H1 (cell line): ENCODE results near the gene ATP5F1A. TPM values are rescaled to one million over a fixed set of nuclear protein-coding genes. Genes with fewer than 3 reads are reported as not detected.
A peak's percentile ranks its signal among the peaks of the same experiment; 100 is the strongest.

ENCODE experiments used
- CTCF ChIA-PET: fragments of 300-600 bp; sonication (Branson Sonifier 250); formaldehyde crosslinking; loops from one replicate; lab custom pipeline; 2021; ENCODE audit not compliant: partially characterized antibody; lab: Charles Lee
- POLR2A ChIA-PET: fragments of 300-600 bp; sonication (Branson Sonifier 250); formaldehyde crosslinking; loops from one replicate; lab custom pipeline; 2021; ENCODE audit warnings: inconsistent platforms; ENCODE audit not compliant: partially characterized antibody; lab: Charles Lee
- DNase-seq, 2 experiments: peaks; one replicate each; pipeline versions ENCODE4 v3.0.0 to v3.0.0-alpha.2; 2010 to 2022; ENCODE audit warnings: low spot score in 2 of 2, low read depth in 1 of 2, mixed read lengths in 1 of 2
- FAIRE-seq: peaks from 2 replicates; lab custom pipeline; 2011; peaks lifted over from hg19 to GRCh38; lab: Jason Lieb, UNC
- H2AFZ ChIP-seq: 2 replicates; pipeline ENCODE4 v1.8.1; 2012; ENCODE audit warnings: low read length, inconsistent platforms
- H2AK5ac ChIP-seq: 2 replicates; pipeline ENCODE4 v1.6.1; 2013; ENCODE audit warnings: low read depth, low read length
- H2BK120ac ChIP-seq: replicated peaks from 2 replicates; pipeline ENCODE3; 2013; ENCODE audit warnings: low read depth, low read length, inconsistent platforms
- H2BK12ac ChIP-seq: 2 replicates; pipeline ENCODE4 v1.6.1; 2013; ENCODE audit warnings: low read depth, low read length
- H2BK15ac ChIP-seq: 2 replicates; pipeline ENCODE4 v1.6.1; 2013; ENCODE audit warnings: low read length
- H2BK20ac ChIP-seq: 2 replicates; pipeline ENCODE4 v1.6.1; 2013; ENCODE audit warnings: low read length
- H2BK5ac ChIP-seq: 2 replicates; pipeline ENCODE4 v1.6.1; 2013; ENCODE audit warnings: low read depth, low read length
- H3K14ac ChIP-seq: 2 replicates; pipeline ENCODE4 v1.6.1; 2013; ENCODE audit warnings: inconsistent platforms; ENCODE audit not compliant: insufficient read length
- H3K18ac ChIP-seq: 2 replicates; pipeline ENCODE4 v1.6.1; 2013; ENCODE audit warnings: low read length; ENCODE audit errors: extremely low read depth
- H3K23ac ChIP-seq: 2 replicates; pipeline ENCODE4 v1.6.1; 2013; ENCODE audit warnings: inconsistent platforms; ENCODE audit not compliant: insufficient read length
- H3K23me2 ChIP-seq: 2 replicates; pipeline ENCODE4 v1.6.1; 2013; ENCODE audit warnings: low read depth, low read length
- H3K27ac ChIP-seq: 2 replicates; pipeline ENCODE4 v1.6.1; 2011; ENCODE audit warnings: low read depth, low read length, inconsistent platforms
- H3K27me3 ChIP-seq, 4 experiments: replicated peaks in 1 of 4; 1 replicate in 1 of 4; 2 replicates in 3 of 4; pipeline versions ENCODE4 v1.6.1 to v1.8.1; 2011 to 2013; ENCODE audit warnings: low read length in 3 of 4, mild to moderate bottlenecking in 3 of 4, inconsistent platforms in 2 of 4, mixed read lengths in 2 of 4, moderate library complexity in 1 of 4; ENCODE audit not compliant: control insufficient read depth in 3 of 4, insufficient read depth in 3 of 4; ENCODE audit errors: extremely low read depth in 1 of 4
- H3K36me3 ChIP-seq, 4 experiments: 2 replicates each; pipeline versions ENCODE4 v1.6.1 to v1.8.1; 2011 to 2013; ENCODE audit warnings: mild to moderate bottlenecking in 4 of 4, low read length in 3 of 4, moderate library complexity in 2 of 4, control low read depth in 1 of 4, inconsistent platforms in 1 of 4; ENCODE audit not compliant: insufficient read depth in 4 of 4, control insufficient read depth in 2 of 4
- H3K4ac ChIP-seq: replicated peaks from 2 replicates; pipeline ENCODE3; 2013; ENCODE audit warnings: low read length, low read depth, mixed read lengths, inconsistent platforms; ENCODE audit not compliant: insufficient read length
- H3K4me1 ChIP-seq, 4 experiments: replicated peaks in 1 of 4; 1 replicate in 1 of 4; 2 replicates in 3 of 4; pipeline versions ENCODE4 v1.6.1 to v1.8.1; 2011 to 2013; ENCODE audit warnings: low read length in 3 of 4, inconsistent platforms in 2 of 4, mixed read lengths in 1 of 4; ENCODE audit not compliant: insufficient read depth in 4 of 4, control insufficient read depth in 3 of 4
- H3K4me2 ChIP-seq, 2 experiments: 2 replicates each; pipeline versions ENCODE4 v1.6.1 to v1.8.1; 2011 to 2013; ENCODE audit warnings: low read depth in 2 of 2, low read length in 2 of 2, control low read depth in 1 of 2, inconsistent platforms in 1 of 2, mild to moderate bottlenecking in 1 of 2; ENCODE audit not compliant: insufficient read depth in 1 of 2
- H3K4me3 ChIP-seq, 4 experiments: fragments of 200-600, 300-600 bp in 1 of 4; sonication (generic), shearing (Covaris generic), sonication (Bioruptor Twin) in 1 of 4; 2 replicates each; pipeline versions ENCODE4 v1.5.1 to v1.8.1; 2011 to 2016; ENCODE audit warnings: low read length in 4 of 4, low read depth in 3 of 4, control low read depth in 2 of 4, inconsistent platforms in 2 of 4, mild to moderate bottlenecking in 2 of 4, mixed read lengths in 1 of 4, moderate library complexity in 1 of 4; ENCODE audit not compliant: insufficient read depth in 2 of 4; ENCODE audit errors: extremely low read depth in 1 of 4
- H3K56ac ChIP-seq: replicated peaks from 2 replicates; pipeline ENCODE3; 2013; ENCODE audit warnings: low read depth, mild to moderate bottlenecking, mixed read lengths, low read length, inconsistent platforms; ENCODE audit not compliant: insufficient read length
- H3K79me1 ChIP-seq: 2 replicates; pipeline ENCODE4 v1.6.1; 2013; ENCODE audit warnings: low read depth, low read length, control low read depth
- H3K79me2 ChIP-seq, 2 experiments: 2 replicates each; pipeline versions ENCODE4 v1.6.1 to v1.8.1; 2012 to 2013; ENCODE audit warnings: low read length in 2 of 2, mild to moderate bottlenecking in 2 of 2, inconsistent platforms in 1 of 2; ENCODE audit not compliant: insufficient read depth in 2 of 2, control insufficient read depth in 1 of 2
- H3K9ac ChIP-seq, 4 experiments: replicated peaks in 1 of 4; 1 replicate in 1 of 4; 2 replicates in 3 of 4; pipeline versions ENCODE4 v1.6.1 to v1.8.1; 2011 to 2013; ENCODE audit warnings: low read depth in 3 of 4, low read length in 3 of 4, control low read depth in 2 of 4, mild to moderate bottlenecking in 2 of 4, moderate library complexity in 2 of 4, inconsistent platforms in 1 of 4; ENCODE audit errors: extremely low read depth in 1 of 4
- H3K9me3 ChIP-seq, 2 experiments: 2 replicates each; pipeline versions ENCODE4 v1.6.1 to v1.8.1; 2012 to 2013; ENCODE audit warnings: mild to moderate bottlenecking in 2 of 2, moderate library complexity in 2 of 2, control low read depth in 1 of 2, inconsistent platforms in 1 of 2, low read depth in 1 of 2, low read length in 1 of 2, mixed read lengths in 1 of 2; ENCODE audit not compliant: insufficient read depth in 2 of 2
- H4K20me1 ChIP-seq, 2 experiments: replicated peaks in 1 of 2; 2 replicates each; pipeline versions ENCODE3 to v1.8.1; 2011 to 2013; ENCODE audit warnings: inconsistent platforms in 2 of 2, low read length in 2 of 2, mild to moderate bottlenecking in 1 of 2; ENCODE audit not compliant: insufficient read depth in 2 of 2, control insufficient read depth in 1 of 2
- H4K5ac ChIP-seq: 2 replicates; pipeline ENCODE4 v1.6.1; 2013; ENCODE audit warnings: low read length, low read depth, mixed read lengths, inconsistent platforms; ENCODE audit not compliant: insufficient read length
- H4K8ac ChIP-seq: 2 replicates; pipeline ENCODE4 v1.8.0; 2013; ENCODE audit warnings: mild to moderate bottlenecking, moderate library complexity, low read length, inconsistent platforms; ENCODE audit not compliant: insufficient read depth; ENCODE audit errors: extremely low read depth
- H4K91ac ChIP-seq: replicated peaks from 2 replicates; pipeline ENCODE3; 2013; ENCODE audit warnings: low read length, mixed read lengths, inconsistent platforms; ENCODE audit not compliant: insufficient read length
- CTBP2 ChIP-seq: IDR thresholded peaks from 2 replicates; pipeline ENCODE4 v1.7.0; 2011; ENCODE audit warnings: borderline replicate concordance, mild to moderate bottlenecking, moderate library complexity, mixed read lengths, low read length; ENCODE audit not compliant: insufficient read depth, insufficient read length
- WGBS, 2 experiments: shearing (Covaris generic) in 1 of 2; methylation state at CpG; one replicate each; pipeline versions ENCODE4 v1.1.6 to v1.1.7; 2013 to 2015; ENCODE audit warnings: low lambda C conversion rate in 2 of 2, mixed read lengths in 2 of 2, inconsistent platforms in 1 of 2, low coverage in 1 of 2, missing lambda C conversion rate in 1 of 2; ENCODE audit not compliant: insufficient replicate concordance in 2 of 2, insufficient coverage in 1 of 2, insufficient read length in 1 of 2; ENCODE audit errors: extremely low coverage in 1 of 2, missing lambda C conversion rate in 1 of 2; 5-methylcytosine and 5-hydroxymethylcytosine counted together
- polyA plus RNA-seq, 7 experiments: library from polyadenylated mRNA; depleted of rRNA in 3 of 7; stranded (reverse) in 5 of 7; unstranded in 2 of 7; fragments of >200 nt in 5 of 7; fragments of 200-250 nt in 2 of 7; gene quantifications; 1 replicate in 5 of 7; 2 replicates in 1 of 7; 4 replicates in 1 of 7; pipeline versions ENCODE4 v1.2.1 to v1.2.3, GENCODE V29; 2011 to 2013; ENCODE audit warnings: missing spikeins in 2 of 7, mixed read lengths in 2 of 7
- total RNA-seq: library from RNA; stranded (reverse); fragmentation: NEBNext Ultra II Directional; extraction: Animal tissue kit (Norgen Biotek cat#: 25700); gene quantifications from 2 replicates; pipeline ENCODE4 v1.2.1, GENCODE V29; 2021

ATP5F1A gene
- total and polyA plus RNA-seq, 2 of the 8 experiments (the other 6 are each of a cell fraction or from before 2014, with no cell fraction given), result 685 to 970 TPM

DNA sequence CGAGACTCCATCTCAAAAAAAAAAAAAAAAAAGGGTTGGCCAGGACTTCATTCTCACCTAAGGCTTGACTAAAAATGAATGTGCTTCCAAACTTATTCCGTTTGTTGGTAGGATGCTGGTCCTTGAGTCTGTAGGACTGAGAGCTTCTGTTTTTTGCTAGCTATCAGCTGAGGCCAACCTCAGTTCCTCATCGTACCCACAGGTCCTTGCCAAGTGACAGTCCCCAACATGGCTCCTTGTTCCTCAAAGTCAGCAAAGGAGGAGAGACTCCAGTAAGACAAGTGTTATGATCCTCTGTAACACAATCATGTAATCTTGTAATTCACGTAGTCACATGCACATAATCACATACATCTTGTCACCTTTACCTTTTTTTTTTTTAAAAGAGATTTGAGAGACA lies 43.1 kb upstream of the ATP5F1A start:
- Histone ChIP-seq H4K91ac (no peak overlapping the region), H3K79me2 (no peaks in the 10 kb centered on the region), H4K20me1 (peaks cover 0 to 2% of the 10 kb centered on the region in 2 experiments), H3K4me1 (peaks cover 0 to 3% (median 0%) of the 10 kb centered on the region in 4 experiments; a peak in 2 of 7 replicates), H4K5ac (no peak overlapping the region), H3K27ac (peak overlapping the region; percentile 10; the same call in 1 of the 2 replicates), H3K9me3 (no peaks in the 10 kb centered on the region), H2AK5ac (no peak overlapping the region), H2AFZ (no peak overlapping the region), H3K36me3 (no peaks in the 10 kb centered on the region), H2BK15ac (no peak overlapping the region), H3K18ac (no peak overlapping the region), H3K23ac (no peak overlapping the region), H4K8ac (no peak overlapping the region), H3K4me3 (no peak overlapping the region), H3K79me1 (no peaks in the 10 kb centered on the region), H3K56ac (no peak overlapping the region), H3K27me3 (no peaks in the 10 kb centered on the region), H2BK20ac (no peak overlapping the region), H3K9ac (no peak overlapping the region), H3K4me2 (no peak overlapping the region), H3K4ac (no peak overlapping the region), H3K14ac (no peak overlapping the region), H2BK5ac (no peak overlapping the region), H2BK120ac (no peak overlapping the region), H2BK12ac (no peak overlapping the region), H3K23me2 (no peaks in the 10 kb centered on the region; the same call in 1 of the 2 replicates)
- FAIRE-seq, result no peak
- DNase-seq, result no peak
- ChIA-PET POLR2A (interaction anchor here (0.5 kb wide), 1 partner anchor 194 kb away, joined by 3 read pairs; no protein-coding TSS in a partner anchor), CTCF (interaction anchor here (0.6 to 1.9 kb wide), 6 partner anchors 7 to 32 kb away, joined by 3 to 10 read pairs (median 4); no protein-coding TSS in a partner anchor)
- 95% methylated on average over 4 of the region's 4 CpGs; no CpG with 5 or more reads in 1 of the 2 experiments for WGBS, 2 experiments
- TF ChIP-seq CTBP2, result no peak
